Lower leg skin (tissue), 4 donors: ENCODE data around the gene PEX11B. TPM values are rescaled to one million over a fixed set of nuclear protein-coding genes. Genes with fewer than 3 reads are reported as not detected.

Source experiments
- DNase-seq, 2 donors: peaks; one replicate each; pipeline ENCODE4 v3.0.0-alpha.2; 2019; ENCODE audit warnings: low spot score in 2 of 2
- H3K4me3 ChIP-seq: fragments of 200-600 bp; sonication (generic); 2 replicates; pipeline ENCODE4 v1.5.1; 2017; ENCODE audit warnings: mild to moderate bottlenecking, low read depth; ENCODE audit not compliant: poor library complexity, severe bottlenecking
- POLR2A ChIP-seq, 2 donors: fragments of 450-650 bp; IDR thresholded peaks; one replicate each; pipeline ENCODE4 v1.6.1; 2016 to 2017; ENCODE audit warnings: antibody characterized with exemption in 2 of 2, mild to moderate bottlenecking in 1 of 2, moderate library complexity in 1 of 2
- WGBS, 2 donors: methylation state at CpG; one replicate each; pipeline ENCODE4 v1.1.5; 2018; 5-methylcytosine and 5-hydroxymethylcytosine counted together
- intact Hi-C: fragments of 100-400 bp; cut with DNase I; formaldehyde crosslinking; loops from one replicate; pipeline ENCODE4 v1.15.0; 2023; ENCODE audit warnings: low total_unique reads
- total RNA-seq, 4 donors: library from RNA; depleted of rRNA; stranded (reverse); fragments of >200 nt; gene quantifications; one replicate each; pipeline ENCODE4 v1.1.0, GENCODE V29; 2016
- TF ChIP-seq, protein P1 (sequence below), 3 donors: fragments of 450-650 bp; IDR thresholded peaks; one replicate each; pipeline ENCODE4 v1.5.1; 2016; ENCODE audit warnings: antibody characterized with exemption in 3 of 3, mild to moderate bottlenecking in 3 of 3, moderate library complexity in 2 of 3

PEX11B gene
- total RNA-seq, 4 donors from 2014 or later: 27.0 to 47.1 (median 30.2) TPM

DNA sequence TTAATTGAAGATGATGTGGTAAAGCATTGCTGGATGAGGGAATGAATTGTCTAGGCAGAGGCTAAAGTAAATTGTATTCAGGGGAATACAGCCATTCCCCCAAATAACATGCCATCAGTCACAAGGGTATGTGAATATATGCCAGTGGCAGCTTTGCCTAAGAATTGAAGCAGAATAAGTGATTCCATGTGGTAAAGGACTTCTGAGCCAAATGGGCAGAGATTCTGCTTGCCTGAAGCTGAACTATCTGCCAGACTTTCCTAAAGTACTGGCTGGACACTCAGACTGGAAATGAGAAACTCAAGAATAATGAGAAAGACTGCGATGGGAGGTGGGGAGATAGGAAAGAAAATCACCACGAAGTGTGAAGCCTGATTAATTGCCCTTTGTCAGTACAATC lies 36.9 kb upstream of the PEX11B start:
- 37 to 42% methylated on average over 2 of the region's 2 CpGs for WGBS, 2 donors
- intact Hi-C loops: no loop called here
- TF ChIP-seq POLR2A (IDR thresholded peaks at IDR 0.05): no peak
- TF ChIP-seq, protein P1, sequence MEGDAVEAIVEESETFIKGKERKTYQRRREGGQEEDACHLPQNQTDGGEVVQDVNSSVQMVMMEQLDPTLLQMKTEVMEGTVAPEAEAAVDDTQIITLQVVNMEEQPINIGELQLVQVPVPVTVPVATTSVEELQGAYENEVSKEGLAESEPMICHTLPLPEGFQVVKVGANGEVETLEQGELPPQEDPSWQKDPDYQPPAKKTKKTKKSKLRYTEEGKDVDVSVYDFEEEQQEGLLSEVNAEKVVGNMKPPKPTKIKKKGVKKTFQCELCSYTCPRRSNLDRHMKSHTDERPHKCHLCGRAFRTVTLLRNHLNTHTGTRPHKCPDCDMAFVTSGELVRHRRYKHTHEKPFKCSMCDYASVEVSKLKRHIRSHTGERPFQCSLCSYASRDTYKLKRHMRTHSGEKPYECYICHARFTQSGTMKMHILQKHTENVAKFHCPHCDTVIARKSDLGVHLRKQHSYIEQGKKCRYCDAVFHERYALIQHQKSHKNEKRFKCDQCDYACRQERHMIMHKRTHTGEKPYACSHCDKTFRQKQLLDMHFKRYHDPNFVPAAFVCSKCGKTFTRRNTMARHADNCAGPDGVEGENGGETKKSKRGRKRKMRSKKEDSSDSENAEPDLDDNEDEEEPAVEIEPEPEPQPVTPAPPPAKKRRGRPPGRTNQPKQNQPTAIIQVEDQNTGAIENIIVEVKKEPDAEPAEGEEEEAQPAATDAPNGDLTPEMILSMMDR (IDR thresholded peaks at IDR 0.05): no peak
- no peak for DNase-seq
- no peak overlapping the region for H3K4me3 ChIP-seq

DNA sequence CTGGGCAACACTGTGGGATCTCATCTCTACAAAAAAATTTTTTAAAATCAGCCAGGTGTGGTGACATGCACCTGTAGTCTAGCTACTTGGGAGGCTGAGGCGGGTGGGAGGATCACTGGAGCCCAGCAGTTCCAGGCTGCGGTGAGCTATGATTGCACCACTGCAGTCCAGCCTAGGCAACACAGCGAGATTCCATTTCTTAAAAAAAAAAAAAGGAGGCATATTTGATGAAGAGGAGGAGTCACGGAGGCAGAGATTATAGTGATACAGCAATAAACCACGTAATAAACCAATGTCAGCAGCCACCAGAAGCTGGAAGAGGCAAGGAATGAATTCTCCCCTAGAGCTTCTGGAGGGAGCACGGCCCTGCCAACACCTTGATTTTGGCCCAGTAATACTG lies 35.3 kb upstream of the PEX11B start:
- DNase-seq: no peak
- intact Hi-C loops: no loop called here
- WGBS, 2 donors: 68 to 75% methylated on average over 6 of the region's 6 CpGs
- no peak for TF ChIP-seq POLR2A (IDR thresholded peaks at IDR 0.05)
- TF ChIP-seq, protein P1 (IDR thresholded peaks at IDR 0.05): no peak
- H3K4me3 ChIP-seq: no peak overlapping the region

DNA sequence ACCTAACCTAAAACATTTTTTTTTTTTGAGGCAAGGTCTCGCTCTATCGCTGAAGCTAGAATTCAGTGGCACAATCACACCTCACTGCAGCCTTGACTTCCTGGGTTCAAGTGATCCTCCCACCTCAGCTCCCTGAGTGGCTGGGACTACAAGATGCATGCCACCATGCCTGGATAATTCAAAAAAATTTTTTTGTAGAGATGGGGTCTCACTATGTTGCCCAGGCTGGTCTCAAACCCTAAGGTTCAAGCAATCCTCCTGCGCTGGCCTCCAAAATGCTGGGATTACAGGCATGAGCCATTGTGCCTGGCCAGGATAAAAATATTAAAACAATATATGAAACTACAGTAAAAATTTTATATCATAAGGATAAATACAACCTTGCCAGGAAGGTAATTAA lies 34.4 kb upstream of the PEX11B start:
- H3K4me3 ChIP-seq: no peak overlapping the region
- 97 to 100% methylated on average over 3 of the region's 3 CpGs for WGBS, 2 donors
- intact Hi-C loops: no loop called here
- TF ChIP-seq POLR2A (IDR thresholded peaks at IDR 0.05): no peak
- TF ChIP-seq, protein P1 (IDR thresholded peaks at IDR 0.05): no peak
- DNase-seq: no peak

DNA sequence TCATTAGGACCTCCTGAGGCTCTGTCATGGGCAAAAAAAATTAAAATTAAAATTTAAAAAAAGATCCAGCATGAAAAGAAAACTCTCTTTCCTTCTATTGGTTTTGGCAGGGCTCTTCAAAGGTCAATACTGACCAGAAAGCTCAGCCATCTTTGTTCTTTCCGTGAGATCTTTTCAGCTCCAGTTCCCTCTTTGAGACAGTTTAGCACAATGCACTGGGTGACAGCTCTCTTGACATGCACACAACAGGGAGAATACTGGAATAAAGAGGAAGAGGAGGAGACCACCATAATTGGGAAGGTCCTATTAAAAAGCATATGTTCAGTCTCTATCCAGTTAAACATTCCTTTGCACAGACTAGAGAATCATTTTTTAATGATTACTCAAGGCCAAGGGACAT lies 33.0 kb upstream of the PEX11B start:
- TF ChIP-seq, protein P1 (IDR thresholded peaks at IDR 0.05): no peak
- no peak for TF ChIP-seq POLR2A (IDR thresholded peaks at IDR 0.05)
- no peak overlapping the region for H3K4me3 ChIP-seq
- intact Hi-C loops: no loop called here
- WGBS, 2 donors: 88 to 95% methylated on average over 1 of the region's 1 CpG
- no peak for DNase-seq

DNA sequence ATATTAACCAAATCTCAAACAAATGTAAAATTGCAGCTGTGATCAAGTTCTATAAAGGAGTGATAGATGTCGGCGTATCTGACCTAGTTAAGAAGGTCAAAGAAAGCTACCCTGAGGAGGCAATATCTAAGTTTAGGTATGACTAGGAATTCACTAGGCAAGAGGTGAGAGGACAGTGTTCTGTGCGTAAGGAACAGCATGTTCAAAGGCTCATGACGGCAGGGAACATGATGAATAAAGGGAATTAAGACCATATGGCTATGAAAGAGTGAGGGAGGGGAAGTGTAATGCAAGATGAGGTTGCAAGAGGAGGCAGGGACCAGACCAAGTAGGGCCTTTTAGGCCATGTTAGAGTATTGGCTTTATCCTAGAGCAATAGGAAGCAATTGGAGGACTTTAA lies 30.7 kb upstream of the PEX11B start:
- WGBS, 2 donors: 87 to 90% methylated on average over 4 of the region's 4 CpGs
- TF ChIP-seq, protein P1 (IDR thresholded peaks at IDR 0.05): no peak
- no peak for TF ChIP-seq POLR2A (IDR thresholded peaks at IDR 0.05)
- intact Hi-C loops: no loop called here
- no peak for DNase-seq
- H3K4me3 ChIP-seq: no peak overlapping the region

DNA sequence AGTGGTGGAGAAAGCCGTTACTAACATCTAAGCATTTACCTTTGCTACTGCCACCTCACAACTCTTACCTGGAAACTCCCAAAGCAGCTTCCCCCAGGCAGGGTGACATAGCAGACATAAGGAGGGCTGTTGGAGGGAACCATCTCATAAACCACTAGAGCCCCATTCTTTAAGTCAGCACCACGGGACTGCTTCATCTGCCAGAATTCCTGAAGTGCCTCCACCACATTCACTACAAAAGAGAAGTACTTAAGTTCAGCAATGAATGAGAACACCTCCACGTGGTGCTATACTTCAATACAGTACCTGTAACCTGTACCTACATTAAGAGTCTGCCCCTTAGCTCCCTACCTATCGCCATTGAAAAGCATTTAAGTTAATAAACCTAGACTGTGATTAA lies 29.0 kb upstream of the PEX11B start:
- intact Hi-C loops: no loop called here
- DNase-seq: no peak
- no peak overlapping the region for H3K4me3 ChIP-seq
- 83 to 84% methylated on average over 4 of the region's 4 CpGs for WGBS, 2 donors
- TF ChIP-seq, protein P1 (IDR thresholded peaks at IDR 0.05): no peak
- TF ChIP-seq POLR2A (IDR thresholded peaks at IDR 0.05): no peak
